Testis (tissue), 3 donors: Measurements from ENCODE around the gene ADTRP. TPM values are rescaled to one million over a fixed set of nuclear protein-coding genes. Genes with fewer than 3 reads are reported as not detected.

Source experiments
- DNase-seq: peaks from one replicate; pipeline ENCODE4 v3.0.0-alpha.2; 2019
- H3K27ac ChIP-seq, 2 donors: fragments of 200-600 bp; sonication (generic); one replicate each; pipeline ENCODE4 v1.5.1; 2019
- H3K27me3 ChIP-seq: fragments of 200-600 bp; sonication (generic); one replicate; pipeline ENCODE4 v1.5.1; 2019
- H3K36me3 ChIP-seq: fragments of 200-600 bp; sonication (generic); one replicate; pipeline ENCODE4 v1.5.1; 2017; ENCODE audit warnings: low read depth; ENCODE audit errors: missing control alignments
- H3K4me1 ChIP-seq: fragments of 200-600 bp; sonication (generic); one replicate; pipeline ENCODE4 v1.5.1; 2019
- H3K4me3 ChIP-seq, 2 donors: fragments of 200-600 bp; sonication (generic); one replicate each; pipeline ENCODE4 v1.5.1; 2017 to 2019
- H3K9me3 ChIP-seq: fragments of 200-600 bp; sonication (generic); one replicate; pipeline ENCODE4 v1.5.1; 2017
- CTCF ChIP-seq, 3 experiments: fragments of 450-650 bp in 2 of 3; fragments of 200-600 bp in 1 of 3; sonication (generic) in 1 of 3; IDR thresholded peaks; one replicate each; pipeline ENCODE4 v1.5.1; 2016 to 2019; ENCODE audit warnings: antibody characterized with exemption in 3 of 3, mild to moderate bottlenecking in 2 of 3, moderate library complexity in 1 of 3
- POLR2A ChIP-seq: fragments of 450-650 bp; IDR thresholded peaks from one replicate; pipeline ENCODE4 v1.6.1; 2017; ENCODE audit warnings: antibody characterized with exemption, mild to moderate bottlenecking, moderate library complexity
- WGBS, 2 donors: methylation state at CpG; one replicate each; pipeline ENCODE4 v1.1.5; 2018; 5-methylcytosine and 5-hydroxymethylcytosine counted together
- intact Hi-C: fragments of 100-400 bp; cut with DNase I; formaldehyde crosslinking; loops from one replicate; pipeline ENCODE4 v1.15.1; 2023; ENCODE audit warnings: low total_unique reads
- polyA plus RNA-seq: library from polyadenylated mRNA; stranded (reverse); fragments of 350-450 nt; fragmentation: Illumina TruSeq; extraction: RNeasy Lipid Tissue Mini Kit (QIAGEN cat#74804); gene quantifications from one replicate; pipeline ENCODE4 v1.2.3, GENCODE V29; 2014; ENCODE audit warnings: low read depth, low replicate concordance; ENCODE audit not compliant: insufficient read depth
- total RNA-seq, 2 donors: library from RNA; depleted of rRNA; stranded (reverse); fragments of >200 nt; gene quantifications; one replicate each; pipeline ENCODE4 v1.2.3, GENCODE V29; 2016

The ADTRP gene
- total and polyA plus RNA-seq, 3 donors from 2014 or later = 8.3 to 49.6 (median 21.3) TPM

DNA sequence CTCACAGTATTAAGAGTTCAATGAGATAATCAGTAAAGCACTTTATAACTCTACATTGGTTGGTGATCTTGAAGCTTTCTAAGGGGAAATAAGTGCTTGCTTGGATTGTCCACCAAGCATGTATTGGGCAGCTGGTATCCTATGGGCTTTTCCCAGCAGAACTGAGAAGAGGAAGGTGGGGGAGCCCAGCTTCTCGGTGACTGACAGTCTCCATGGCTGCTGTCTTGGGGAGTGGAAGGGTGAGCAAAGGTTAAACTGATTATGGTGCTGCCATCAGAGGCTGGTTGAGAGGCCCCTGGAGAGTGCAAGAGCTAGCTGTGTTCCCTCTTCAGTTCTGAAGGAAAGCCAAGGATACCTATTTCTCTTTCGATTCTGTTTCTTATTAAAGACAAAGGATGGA lies 35.5 kb upstream of the ADTRP start:
- WGBS, 2 donors = 89 to 91% methylated on average over 2 of the region's 2 CpGs
- no peak for DNase-seq
- Histone ChIP-seq H3K4me3 (no peak overlapping the region), H3K27me3 (no peaks in the 10 kb centered on the region), H3K36me3 (no peaks in the 10 kb centered on the region), H3K9me3 (no peaks in the 10 kb centered on the region), H3K27ac (no peak overlapping the region), H3K4me1 (peaks cover 18% of the 10 kb centered on the region)
- no peak for TF ChIP-seq CTCF (IDR thresholded peaks at IDR 0.05)
- no peak for TF ChIP-seq POLR2A
- intact Hi-C loops = no loop called here

DNA sequence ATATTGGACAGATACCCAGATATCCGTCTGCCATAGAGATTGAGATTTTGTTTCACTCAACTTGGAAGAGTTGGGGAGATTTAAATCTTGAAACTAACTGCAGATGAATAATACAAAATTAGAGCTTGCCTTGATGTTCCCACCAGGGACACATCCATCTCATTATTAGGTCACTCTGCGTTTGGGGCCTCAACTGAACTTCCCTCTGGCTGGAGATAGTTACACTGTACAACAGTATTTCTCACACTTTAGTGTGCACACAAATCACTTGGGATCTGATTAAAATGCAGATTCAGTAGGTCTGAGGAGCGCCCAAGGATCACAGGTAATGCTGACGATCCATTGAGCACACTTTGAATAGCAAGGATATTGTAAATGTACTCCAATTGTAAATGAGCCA lies 35.0 kb upstream of the ADTRP start:
- DNase-seq = no peak
- Histone ChIP-seq H3K4me3 (no peak overlapping the region), H3K9me3 (no peaks in the 10 kb centered on the region), H3K27ac (no peak overlapping the region), H3K36me3 (no peaks in the 10 kb centered on the region), H3K27me3 (no peaks in the 10 kb centered on the region), H3K4me1 (peaks cover 20% of the 10 kb centered on the region)
- 68 to 69% methylated on average over 4 of the region's 4 CpGs for WGBS, 2 donors
- intact Hi-C loops = no loop called here
- TF ChIP-seq POLR2A (no peak), CTCF (IDR thresholded peaks at IDR 0.05) (no peak)

GRCh38 chr6:11812951-11813350 lies 34.3 kb upstream of the ADTRP start:
- TF ChIP-seq CTCF (IDR thresholded peaks at IDR 0.05) (no peak), POLR2A (no peak)
- Histone ChIP-seq H3K9me3 (no peaks in the 10 kb centered on the region), H3K27ac (no peak overlapping the region), H3K36me3 (no peaks in the 10 kb centered on the region), H3K27me3 (no peaks in the 10 kb centered on the region), H3K4me1 (peaks cover 20% of the 10 kb centered on the region), H3K4me3 (no peak overlapping the region)
- DNase-seq = no peak
- 78 to 89% methylated on average over 2 of the region's 2 CpGs for WGBS, 2 donors
- intact Hi-C loops = no loop called here

DNA sequence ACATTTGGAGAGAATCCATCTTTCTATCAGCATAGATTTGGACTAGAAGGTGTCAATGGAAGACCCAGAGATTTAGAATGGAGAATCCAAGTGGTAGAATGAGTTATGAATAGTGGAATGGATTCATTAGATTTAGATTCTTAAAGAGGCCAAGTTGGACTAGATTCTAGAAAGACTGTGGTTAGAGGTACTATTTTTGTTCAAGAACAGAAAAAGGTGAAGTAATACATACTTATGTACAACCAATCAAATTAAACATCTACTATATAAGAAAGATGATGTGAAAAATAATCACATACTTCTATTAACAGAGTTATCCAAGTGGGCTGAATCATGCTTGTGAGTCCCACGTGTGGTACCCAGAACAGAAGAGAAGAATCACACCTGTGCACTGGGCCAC lies 33.8 kb upstream of the ADTRP start:
- intact Hi-C loops = no loop called here
- no peak overlapping the region for H3K4me3 ChIP-seq
- H3K27ac ChIP-seq = no peak overlapping the region
- no peaks in the 10 kb centered on the region for H3K9me3 ChIP-seq
- no peaks in the 10 kb centered on the region for H3K27me3 ChIP-seq
- no peak for DNase-seq
- no peak for TF ChIP-seq POLR2A
- TF ChIP-seq CTCF (IDR thresholded peaks at IDR 0.05) = no peak
- H3K4me1 ChIP-seq = peaks cover 20% of the 10 kb centered on the region
- no peaks in the 10 kb centered on the region for H3K36me3 ChIP-seq
- WGBS, 2 donors = 81 to 90% methylated on average over 1 of the region's 1 CpG

GRCh38 chr6:11811644-11812264 lies 33.2 kb upstream of the ADTRP start:
- Histone ChIP-seq H3K9me3 (no peaks in the 10 kb centered on the region), H3K27ac (peak overlapping the region in 1 of 2 donors; percentile 52), H3K27me3 (no peaks in the 10 kb centered on the region), H3K36me3 (no peaks in the 10 kb centered on the region), H3K4me3 (no peak overlapping the region), H3K4me1 (peaks cover 20% of the 10 kb centered on the region)
- no peak for TF ChIP-seq CTCF (IDR thresholded peaks at IDR 0.05)
- TF ChIP-seq POLR2A = no peak
- intact Hi-C loops = no loop called here
- 76 to 94% methylated on average over 3 of the region's 3 CpGs for WGBS, 2 donors
- no peak for DNase-seq
